Fibroblast of skin of left quadriceps (primary cell): ENCODE data around the gene KCNJ5.

Experiments used
- DNase-seq, 2 experiments: peaks; one replicate each; pipeline ENCODE4 v3.0.0-alpha.2; 2013; ENCODE audit warnings: low read depth in 2 of 2

The KCNJ5 gene

GRCh38 chr11:128955636-128956035, 64.5 kb downstream of the KCNJ5 start:
- DNase-seq: no peak

GRCh38 chr11:128956401-128957201, 65.4 kb downstream of the KCNJ5 start:
- DNase-seq: peak; percentile 54 to 60

GRCh38 chr11:128957202-128957482, 66.0 kb downstream of the KCNJ5 start:
- DNase-seq: no peak

- DNase-seq: no peak
These were observed 70.5 kb downstream of the KCNJ5 start for GRCh38 chr11:128961645-128962044.

- no peak for DNase-seq
These were observed 71.7 kb downstream of the KCNJ5 start for GRCh38 chr11:128962896-128963295.

- DNase-seq: peak; percentile 39 to 40
These were observed 72.7 kb downstream of the KCNJ5 start for GRCh38 chr11:128963744-128964325.

GRCh38 chr11:128964463-128964930, 73.3 kb downstream of the KCNJ5 start:
- DNase-seq: no peak

GRCh38 chr11:128965485-128965884, 74.3 kb downstream of the KCNJ5 start:
- DNase-seq: no peak

GRCh38 chr11:128967578-128967977, 76.4 kb downstream of the KCNJ5 start:
- DNase-seq: no peak

GRCh38 chr11:128968916-128969315, 77.8 kb downstream of the KCNJ5 start:
- no peak for DNase-seq
